GM12878 (cell line): ENCODE data around the gene PRKAG2.

Experiments used
- CHD4 ChIP-seq: fragments of 200-600 bp; sonication (generic); IDR thresholded peaks from 2 replicates; pipeline ENCODE4 v1.6.1; 2016; ENCODE audit warnings: mild to moderate bottlenecking
- CREB1 ChIP-seq: IDR thresholded peaks from 2 replicates; pipeline ENCODE4 v1.6.1; 2012; ENCODE audit warnings: low read depth, mild to moderate bottlenecking, inconsistent platforms
- EP300 ChIP-seq, 2 experiments: fragments of 150-350 bp in 1 of 2; IDR thresholded peaks; 2 replicates each; pipeline ENCODE4 v1.6.1; 2011 to 2012; ENCODE audit warnings: low read depth in 2 of 2, low read length in 2 of 2, borderline replicate concordance in 1 of 2, improper control_type of control experiment in 1 of 2, inconsistent platforms in 1 of 2; ENCODE audit not compliant: control insufficient read depth in 1 of 2
- ESRRA ChIP-seq: IDR thresholded peaks from 2 replicates; pipeline ENCODE4 v1.6.1; 2012; ENCODE audit warnings: mild to moderate bottlenecking, low read length, improper control_type of control experiment
- POLR2AphosphoS5 ChIP-seq: IDR thresholded peaks from 2 replicates; pipeline ENCODE4 v1.6.1; 2011; ENCODE audit warnings: mild to moderate bottlenecking, low read length, inconsistent platforms
- POU2F2 ChIP-seq: IDR thresholded peaks from 3 replicates; pipeline ENCODE4 v1.6.1; 2011; ENCODE audit warnings: low read depth, mild to moderate bottlenecking, low read length, borderline replicate concordance
- RFX5 ChIP-seq: IDR thresholded peaks from 2 replicates; pipeline ENCODE4 v1.6.1; 2011; ENCODE audit warnings: low read depth, low read length, improper control_type of control experiment

GRCh38 chr7:151894111-151895007 is 17.4 kb upstream of the PRKAG2 start:
- TF ChIP-seq EP300 (IDR thresholded peaks at IDR 0.05; ENCODE audit: borderline replicate concordance in 1 of 2, control insufficient read depth in 1 of 2, low read depth in 2 of 2, low read length in 2 of 2) (no peak), RFX5 (no peak), CHD4 (no peak), POU2F2 (no peak), ESRRA (no peak), POLR2AphosphoS5 (no peak), CREB1 (no peak)
